Ovary (tissue), 3 donors: ENCODE measurements around the gene KRTAP10-10.
"Not testable (repeated sequence)": the region's sequence is repeated elsewhere in the genome, so short reads cannot be mapped to it uniquely, and the experiment has no call there.

Source experiments
- EP300 ChIP-seq: sonication (generic); formaldehyde crosslinking; IDR thresholded peaks from one replicate; pipeline ENCODE4 v1.6.1; 2017; ENCODE audit warnings: antibody characterized with exemption
- POLR2A ChIP-seq: fragments of 450-650 bp; IDR thresholded peaks from one replicate; pipeline ENCODE4 v1.6.1; 2017; ENCODE audit warnings: antibody characterized with exemption, mild to moderate bottlenecking, moderate library complexity
- TF ChIP-seq, protein P1 (sequence below), 3 donors: fragments of 450-650 bp in 2 of 3; fragments of 200-600 bp in 1 of 3; IDR thresholded peaks; one replicate each; pipeline versions ENCODE4 v1.5.1 to v1.8.0; 2016 to 2022; ENCODE audit warnings: antibody characterized with exemption in 3 of 3, mild to moderate bottlenecking in 1 of 3
- donor health status: DM: no; HTN: no; CAD: no.

DNA sequence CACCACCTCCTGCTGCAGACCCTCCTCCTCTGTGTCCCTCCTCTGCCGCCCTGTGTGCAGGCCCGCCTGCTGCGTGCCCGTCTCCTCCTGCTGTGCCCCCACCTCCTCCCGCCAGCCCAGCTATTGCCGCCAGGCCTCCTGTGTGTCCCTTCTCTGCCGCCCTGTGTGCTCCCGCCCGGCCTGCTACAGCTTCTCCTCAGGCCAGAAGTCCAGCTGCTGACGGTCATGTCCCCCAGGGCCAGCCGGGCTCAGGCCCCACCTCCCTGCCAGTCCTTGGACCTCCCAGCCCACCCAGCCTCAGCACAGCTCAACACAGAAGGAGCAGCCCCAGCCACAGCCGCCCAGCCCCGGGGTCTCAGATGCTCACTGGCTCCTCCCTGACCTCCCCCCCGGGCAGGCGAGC lies 9.3 kb upstream of the KRTAP10-10 start:
- TF ChIP-seq, protein P1, sequence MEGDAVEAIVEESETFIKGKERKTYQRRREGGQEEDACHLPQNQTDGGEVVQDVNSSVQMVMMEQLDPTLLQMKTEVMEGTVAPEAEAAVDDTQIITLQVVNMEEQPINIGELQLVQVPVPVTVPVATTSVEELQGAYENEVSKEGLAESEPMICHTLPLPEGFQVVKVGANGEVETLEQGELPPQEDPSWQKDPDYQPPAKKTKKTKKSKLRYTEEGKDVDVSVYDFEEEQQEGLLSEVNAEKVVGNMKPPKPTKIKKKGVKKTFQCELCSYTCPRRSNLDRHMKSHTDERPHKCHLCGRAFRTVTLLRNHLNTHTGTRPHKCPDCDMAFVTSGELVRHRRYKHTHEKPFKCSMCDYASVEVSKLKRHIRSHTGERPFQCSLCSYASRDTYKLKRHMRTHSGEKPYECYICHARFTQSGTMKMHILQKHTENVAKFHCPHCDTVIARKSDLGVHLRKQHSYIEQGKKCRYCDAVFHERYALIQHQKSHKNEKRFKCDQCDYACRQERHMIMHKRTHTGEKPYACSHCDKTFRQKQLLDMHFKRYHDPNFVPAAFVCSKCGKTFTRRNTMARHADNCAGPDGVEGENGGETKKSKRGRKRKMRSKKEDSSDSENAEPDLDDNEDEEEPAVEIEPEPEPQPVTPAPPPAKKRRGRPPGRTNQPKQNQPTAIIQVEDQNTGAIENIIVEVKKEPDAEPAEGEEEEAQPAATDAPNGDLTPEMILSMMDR (IDR thresholded peaks at IDR 0.05): not testable (repeated sequence)
- TF ChIP-seq EP300, POLR2A: not testable (repeated sequence)
